Activated CD4-positive, alpha-beta T cell treated with anti-CD3 and anti-CD28 coated beads, Interleukin-2, amount 50 U/mL, for 4 hours (primary cell): ENCODE measurements around the gene AP3S1.
"Not testable (repeated sequence)": the region's sequence is repeated elsewhere in the genome, so short reads cannot be mapped to it uniquely, and the experiment has no call there.

Source experiments
- DNase-seq, 2 experiments: peaks; one replicate each; pipeline ENCODE4 v3.0.0-alpha.2; 2020

AP3S1 gene

DNA sequence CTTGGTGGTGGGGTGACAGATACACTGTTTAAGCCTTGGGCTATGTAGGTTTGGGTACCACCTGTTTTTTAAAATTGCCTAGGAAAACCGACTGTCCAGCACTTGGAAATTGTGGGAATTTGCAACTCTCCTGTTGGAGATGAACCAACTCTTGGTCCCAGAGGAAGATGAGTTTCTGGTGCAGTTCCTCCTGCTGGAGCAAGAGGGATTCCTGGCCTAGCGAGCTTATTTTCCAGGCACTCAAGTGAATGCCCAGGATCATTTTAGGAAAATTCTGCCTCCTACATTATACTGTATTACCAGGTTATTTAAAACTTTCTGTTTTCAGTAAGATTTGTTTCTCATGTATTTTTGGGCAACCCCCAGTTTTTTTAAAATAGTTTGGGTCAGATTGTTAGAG, 33.7 kb downstream of the AP3S1 start:
- DNase-seq: no peak

DNA sequence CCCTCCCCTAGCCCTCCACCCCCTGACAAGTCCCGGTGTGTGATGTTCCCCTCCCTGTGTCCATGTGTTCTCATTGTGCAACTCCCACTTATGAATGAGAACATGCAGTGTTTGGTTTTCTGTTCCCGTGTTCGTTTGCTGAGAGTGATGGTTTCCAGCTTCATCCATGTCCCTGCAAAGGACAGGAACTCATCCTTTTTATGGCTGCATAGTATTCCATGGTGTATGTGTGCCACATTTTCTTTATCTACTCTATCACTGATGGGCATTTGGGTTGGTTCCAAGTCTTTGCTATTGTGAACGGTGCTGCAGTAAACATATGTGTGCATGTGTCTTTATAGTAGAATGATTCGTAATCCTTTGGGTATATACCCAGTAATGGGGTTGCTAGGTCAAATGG, 35.6 kb downstream of the AP3S1 start:
- not testable (repeated sequence) for DNase-seq

DNA sequence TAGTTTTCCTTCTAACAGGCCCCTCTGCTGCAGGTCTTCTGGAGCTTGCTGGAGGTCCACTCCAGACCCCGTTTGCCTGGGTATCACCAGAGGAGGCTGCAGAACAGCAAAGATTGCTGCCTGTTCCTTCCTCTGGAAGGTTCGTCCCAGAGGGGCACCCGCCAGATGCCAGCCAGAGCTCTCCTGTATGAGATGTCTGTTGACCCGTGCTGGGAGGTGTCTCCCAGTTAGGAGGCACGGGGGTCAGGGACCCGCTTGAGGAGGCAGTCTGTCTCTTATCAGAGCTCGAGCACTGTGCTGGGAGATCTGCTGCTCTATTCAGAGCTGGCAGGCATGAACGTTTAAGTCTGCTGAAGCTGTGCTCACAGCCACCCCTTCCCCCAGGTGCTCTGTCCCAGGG, 40.7 kb downstream of the AP3S1 start:
- DNase-seq: not testable (repeated sequence)

DNA sequence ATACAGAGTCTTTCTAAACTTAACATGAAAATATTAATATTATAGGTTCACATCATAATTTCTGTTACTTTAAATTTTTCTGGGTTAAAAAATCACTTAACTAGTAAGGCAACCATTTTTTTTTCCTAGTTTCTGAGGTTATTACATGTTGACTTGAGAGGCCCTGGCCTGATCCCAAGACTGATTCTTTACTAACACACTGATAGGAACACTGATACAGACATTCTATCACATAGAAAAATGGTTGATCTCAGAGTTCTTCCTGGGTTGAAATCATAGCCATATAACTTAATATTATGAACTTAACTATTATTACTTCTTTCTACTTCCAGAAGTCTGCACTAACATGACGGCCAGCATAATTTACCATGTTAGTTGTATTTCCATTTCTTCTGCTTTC, 43.0 kb downstream of the AP3S1 start:
- DNase-seq: no peak

DNA sequence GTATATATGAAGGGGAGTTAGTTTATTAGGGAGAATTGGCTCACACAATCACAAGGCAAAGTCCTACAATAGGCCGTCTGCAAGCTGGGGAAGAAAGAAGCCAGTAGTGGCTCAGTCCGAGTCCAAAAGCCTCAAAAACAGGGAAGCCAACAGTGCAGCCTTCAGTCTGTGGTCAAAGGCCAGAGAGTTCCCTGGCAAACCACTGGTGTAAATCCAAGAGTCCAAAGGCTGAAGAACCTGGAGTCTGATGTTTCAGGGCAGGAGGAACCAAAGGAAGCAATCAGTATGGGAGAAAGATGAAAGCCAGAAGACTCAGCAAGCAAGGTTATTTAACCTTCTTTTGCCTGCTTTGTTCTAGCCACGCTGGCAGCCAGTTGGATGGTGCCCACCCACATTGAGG, 43.5 kb downstream of the AP3S1 start:
- DNase-seq: not testable (repeated sequence)

DNA sequence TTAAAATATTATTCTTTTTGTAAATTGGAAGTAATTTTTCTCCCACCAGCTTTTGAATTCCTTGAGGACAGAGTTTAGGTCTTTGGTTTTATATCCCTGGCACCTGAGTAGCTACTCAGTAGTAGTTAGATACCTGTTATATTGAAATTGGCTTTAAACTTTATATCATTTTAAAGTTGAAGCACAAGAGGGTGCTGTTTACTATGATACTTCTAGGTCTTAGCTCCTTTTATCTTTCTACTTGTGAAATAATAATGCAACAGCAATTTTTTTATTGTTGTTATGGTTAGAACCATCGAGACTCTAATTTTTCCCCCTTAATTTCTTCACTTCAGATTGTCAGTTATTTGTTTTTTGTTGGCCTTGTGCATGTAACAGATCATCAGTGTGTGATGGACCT, 46.3 kb downstream of the AP3S1 start:
- DNase-seq: no peak

DNA sequence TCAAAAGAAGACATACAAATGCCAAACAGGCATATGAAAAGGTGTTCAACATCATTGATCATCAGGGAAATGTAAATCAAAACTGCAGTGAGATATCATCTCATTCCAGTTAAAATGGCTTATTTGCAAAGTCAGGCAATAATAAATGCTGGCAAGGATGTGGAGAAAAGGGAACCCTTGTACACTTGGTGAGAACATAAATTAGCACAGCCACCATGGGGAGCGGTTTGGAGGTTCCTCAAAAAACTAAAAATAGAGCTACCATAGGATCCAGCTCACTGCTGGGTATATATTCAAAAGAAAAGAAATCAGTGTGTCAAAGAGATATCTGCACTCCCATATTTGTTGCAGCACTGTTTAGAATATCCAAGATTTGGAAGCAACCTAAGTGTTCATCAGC, 50.3 kb downstream of the AP3S1 start:
- no peak for DNase-seq

DNA sequence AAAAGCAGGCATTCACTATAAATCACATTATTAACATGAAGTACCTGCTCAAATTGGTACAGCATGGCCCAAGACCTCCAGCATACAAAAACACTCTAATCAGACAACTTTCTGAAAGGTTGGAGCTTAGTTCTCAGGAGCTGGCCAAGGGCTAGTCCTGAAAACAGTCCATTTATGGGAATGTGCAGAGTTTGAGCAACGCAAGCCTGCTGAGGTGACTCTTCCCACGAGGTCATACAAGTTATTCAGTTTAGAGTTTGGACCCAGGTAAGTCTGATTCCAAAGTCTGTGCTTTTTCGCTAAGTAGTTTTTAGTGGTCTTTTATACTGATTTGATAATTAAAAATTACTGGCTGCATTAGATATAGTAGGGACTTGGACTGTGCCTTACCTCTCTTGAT, 52.6 kb downstream of the AP3S1 start:
- DNase-seq: no peak

DNA sequence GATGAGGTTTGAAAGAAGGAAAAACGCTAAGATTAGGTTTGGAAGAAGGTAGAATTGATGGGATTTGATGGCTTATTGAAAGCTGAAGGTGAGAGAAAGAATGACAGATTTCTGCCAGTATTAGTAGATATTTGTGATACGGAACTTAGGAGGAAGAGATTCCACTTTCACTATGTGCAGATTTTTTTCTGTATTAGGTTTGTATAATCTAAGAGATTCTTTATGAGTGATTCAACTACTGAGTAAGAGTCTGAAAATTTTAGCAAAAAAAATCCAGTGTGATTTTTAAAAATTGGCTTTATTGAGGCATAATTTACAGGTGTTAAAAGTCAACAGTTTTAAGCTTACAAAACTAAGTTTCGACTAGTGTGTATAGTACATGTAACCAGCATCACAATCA, 54.1 kb downstream of the AP3S1 start:
- no peak for DNase-seq

DNA sequence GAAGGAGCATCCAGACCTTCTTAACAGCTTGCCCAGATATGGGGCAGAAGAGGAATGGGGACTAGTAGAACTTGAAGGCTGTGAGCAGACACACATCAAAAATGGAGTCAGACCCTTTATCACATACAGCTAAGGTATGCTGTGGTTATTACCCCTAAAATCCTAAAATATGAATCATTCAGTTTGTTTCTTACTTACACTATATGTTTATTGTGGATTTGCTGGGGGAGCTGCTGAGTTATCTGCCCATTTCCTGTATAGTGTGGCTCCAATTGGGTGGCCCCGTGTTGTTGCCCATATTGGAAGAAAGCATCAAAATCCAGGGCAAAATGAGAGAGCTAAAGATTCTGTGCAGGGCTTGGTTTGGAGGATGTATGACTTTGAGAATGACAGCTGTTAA, 56.9 kb downstream of the AP3S1 start:
- no peak for DNase-seq

DNA sequence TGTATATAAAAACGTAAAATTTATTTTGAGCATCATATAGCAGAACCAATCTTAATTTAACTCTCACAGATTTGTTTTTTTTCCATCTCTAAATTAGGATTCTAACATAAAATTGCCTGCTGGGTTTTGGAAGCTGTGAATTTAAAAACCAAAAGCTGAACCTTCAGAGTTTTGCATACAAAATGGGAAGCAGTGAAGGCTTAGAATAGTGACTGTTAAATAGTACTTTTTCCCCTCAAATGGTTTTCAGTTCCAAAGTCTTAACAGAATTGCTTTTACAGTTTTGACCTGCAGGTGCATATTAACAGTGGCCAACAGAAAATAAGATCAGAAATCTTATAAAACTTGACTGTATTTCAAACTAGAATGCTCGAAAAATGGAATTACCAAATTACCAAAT, 65.4 kb downstream of the AP3S1 start:
- DNase-seq: no peak

DNA sequence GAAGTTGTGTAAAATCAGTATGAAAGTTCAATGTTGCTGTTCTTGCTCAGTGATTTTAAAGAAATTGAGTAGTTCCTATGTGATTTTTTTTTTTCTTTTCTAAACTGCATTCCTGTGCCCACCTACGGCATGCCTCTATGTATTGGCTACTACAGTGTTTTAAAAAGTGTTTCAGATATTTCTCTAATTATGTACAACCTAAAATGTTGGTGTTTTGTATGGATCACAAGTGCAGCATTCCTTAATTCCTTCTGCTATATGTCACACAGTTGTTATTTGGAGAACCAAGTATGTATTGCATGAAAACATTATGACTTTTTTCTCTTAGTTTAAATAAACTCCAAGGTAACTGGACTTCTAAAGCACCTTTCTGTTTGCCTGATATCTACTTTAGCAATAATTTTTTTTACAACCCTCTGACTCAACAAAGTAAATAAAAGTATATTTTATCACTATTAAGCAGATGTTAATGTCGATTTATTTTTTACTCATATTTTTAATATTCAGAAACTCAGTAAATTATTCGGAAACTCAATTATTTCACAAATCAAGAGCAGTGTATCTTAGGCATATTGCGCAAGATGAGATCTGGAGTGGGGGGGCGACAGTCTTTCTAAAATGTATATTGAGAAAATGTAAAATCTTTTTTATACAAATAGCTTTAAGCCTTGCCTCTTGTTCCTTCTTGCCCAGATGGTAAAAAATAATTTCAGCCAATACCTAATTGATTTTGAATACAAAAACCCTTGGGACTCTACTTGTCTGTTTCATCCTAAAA, 72.1 kb downstream of the AP3S1 start:
- DNase-seq: not testable (repeated sequence)

DNA sequence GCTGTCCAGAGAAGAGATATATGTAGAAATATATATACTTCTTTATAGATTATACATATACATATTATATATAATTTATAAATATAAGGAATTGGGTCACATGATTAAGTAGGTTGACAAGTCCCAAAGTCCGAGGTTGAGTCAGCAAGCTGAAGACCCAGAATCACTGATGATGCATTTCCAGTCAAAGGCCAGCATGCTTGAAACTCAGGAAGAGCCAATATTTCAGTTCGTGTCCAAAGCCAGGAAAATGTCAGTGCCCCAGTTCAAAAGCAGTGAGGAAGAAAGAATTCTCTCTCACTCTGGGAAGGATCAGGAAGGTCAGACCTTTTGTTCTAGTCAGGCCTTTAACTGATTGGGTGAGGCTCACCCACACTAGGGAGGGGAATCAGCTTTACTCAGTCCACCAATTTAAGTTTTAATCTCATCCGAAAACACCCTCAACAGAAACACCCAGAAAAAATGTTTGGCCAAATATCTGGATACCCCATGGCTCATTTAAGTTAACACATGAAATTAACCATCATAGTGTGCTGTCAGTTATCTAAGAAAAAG, 78.5 kb downstream of the AP3S1 start:
- DNase-seq: no peak

DNA sequence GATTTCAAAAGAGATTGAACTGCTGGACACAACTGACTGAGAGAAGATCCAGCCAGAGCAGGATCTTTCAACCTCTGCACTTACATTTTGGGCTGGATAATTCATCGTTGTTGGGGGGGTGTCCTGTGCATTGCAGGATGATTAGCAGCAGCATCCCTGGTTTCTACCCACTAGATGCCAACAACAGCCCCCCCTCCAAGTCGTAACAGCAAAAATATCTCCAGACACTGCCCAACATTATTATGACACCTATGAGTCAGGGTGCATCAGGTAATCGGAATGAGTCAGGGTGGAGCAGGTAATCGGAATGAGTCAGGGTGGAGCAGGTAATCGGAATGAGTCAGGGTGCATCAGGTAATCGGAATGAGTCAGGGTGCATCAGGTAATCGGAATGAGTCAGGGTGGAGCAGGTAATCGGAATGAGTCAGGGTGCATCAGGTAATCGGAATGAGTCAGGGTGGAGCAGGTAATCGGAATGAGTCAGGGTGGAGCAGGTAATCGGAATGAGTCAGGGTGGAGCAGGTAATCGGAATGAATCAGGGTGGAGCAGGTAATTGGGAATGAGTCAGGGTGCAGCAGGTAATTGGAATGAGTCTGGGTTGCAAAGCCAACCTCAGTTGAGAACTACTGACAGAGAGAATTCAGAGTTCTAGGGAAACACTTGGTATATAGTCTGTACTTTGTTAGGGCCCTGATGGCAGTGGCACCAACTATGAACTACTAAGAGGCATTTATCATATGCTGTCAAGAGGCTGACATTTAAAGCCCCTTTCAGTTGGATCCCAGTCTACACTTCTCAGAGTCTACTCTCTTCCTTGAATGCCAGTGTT, 87.1 kb downstream of the AP3S1 start:
- not testable (repeated sequence) for DNase-seq

DNA sequence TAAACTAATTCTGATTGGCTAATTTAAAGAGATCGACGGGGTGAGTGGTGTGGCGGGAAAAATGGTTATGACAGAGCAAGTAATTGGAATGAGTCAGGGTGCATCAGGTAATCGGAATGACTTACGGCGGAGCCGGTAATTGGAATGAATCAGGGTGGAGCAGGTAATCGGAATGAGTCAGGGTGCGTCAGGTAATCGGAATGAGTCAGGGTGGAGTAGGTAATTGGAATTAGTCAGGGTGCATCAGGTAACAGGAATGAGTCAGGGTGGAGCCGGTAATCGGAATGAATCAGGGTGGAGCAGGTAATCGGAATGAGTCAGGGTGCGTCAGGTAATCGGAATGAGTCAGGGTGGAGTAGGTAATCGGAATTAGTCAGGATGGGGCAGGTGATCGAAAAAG, 88.4 kb downstream of the AP3S1 start:
- not testable (repeated sequence) for DNase-seq

DNA sequence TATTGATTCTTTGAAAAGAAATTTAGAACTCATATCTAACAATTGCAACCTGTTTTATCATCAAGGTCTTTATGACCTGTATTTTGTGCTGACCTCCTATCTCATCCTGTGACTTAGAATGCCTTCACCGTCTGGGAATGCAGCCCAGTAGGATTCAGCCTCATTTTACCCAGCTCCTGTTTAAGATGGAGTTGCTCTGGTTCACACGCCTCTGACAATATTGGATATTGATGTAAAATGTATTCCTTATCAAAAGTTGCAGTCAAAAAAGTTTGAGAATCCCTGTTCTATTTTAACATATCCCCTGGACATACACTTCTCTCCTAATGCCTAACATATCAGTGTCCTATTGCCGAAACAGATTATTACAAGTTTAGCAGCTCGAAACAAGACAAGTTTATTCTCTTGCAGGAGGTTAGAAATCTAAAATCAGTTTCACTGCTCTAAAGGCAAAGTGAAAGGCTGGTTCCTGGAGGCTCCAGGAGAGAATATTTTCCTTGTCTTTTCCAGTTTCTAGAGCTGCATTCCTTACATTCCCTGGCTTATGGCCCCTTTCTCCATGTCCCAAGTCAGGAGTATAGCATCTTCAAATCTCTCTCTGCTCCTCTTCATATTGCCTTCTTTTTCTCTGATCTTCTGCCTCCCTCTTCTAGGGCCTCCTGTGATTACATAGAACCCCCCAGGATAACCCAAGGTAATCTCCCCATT, 89.0 kb downstream of the AP3S1 start:
- DNase-seq: no peak

DNA sequence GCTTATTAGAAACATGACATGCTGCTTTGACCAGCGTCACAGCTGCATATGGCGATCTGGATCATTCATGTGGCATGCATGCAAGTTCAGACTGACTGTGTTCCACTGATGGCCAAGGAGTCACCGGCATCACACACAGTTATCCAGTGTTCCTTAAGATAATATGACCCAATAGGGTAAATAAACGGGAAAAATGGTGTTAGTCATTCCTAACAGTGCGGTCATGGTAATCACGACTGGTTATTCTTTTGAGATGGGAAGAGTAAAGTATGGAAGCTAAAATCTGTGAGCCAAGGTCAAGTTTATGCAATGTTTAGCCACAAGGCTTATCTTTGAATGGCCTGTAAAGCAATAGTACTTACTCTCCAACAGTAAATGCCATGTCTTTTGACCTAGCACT, 91.3 kb downstream of the AP3S1 start:
- DNase-seq: no peak

DNA sequence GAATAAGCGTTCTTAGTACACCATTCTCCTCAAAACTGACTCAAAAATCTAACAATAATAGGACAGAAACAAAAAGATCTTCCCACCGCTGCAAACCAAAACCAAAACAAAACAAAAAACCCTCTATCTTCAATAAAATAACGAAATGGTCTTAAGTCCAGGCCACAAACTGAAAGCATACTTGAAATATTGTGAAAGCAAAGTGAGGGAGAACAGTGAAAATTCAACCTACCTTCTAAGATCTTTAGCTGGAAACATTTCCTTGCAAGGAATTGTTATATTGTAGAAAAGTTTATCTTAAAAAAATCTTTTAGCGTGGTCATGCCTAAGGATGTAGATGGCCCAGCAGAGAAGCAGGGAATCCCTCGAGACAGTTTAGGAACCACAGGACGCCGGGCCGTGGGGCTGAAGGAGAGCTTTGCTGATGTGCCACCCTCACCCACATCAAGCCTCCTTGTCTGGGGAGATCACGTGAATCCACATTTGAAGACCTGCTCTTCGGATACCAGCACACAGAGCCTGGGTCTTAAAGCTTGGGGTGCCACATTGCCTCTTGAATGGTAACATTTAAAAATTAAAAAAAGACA, 92.7 kb downstream of the AP3S1 start:
- DNase-seq: no peak

DNA sequence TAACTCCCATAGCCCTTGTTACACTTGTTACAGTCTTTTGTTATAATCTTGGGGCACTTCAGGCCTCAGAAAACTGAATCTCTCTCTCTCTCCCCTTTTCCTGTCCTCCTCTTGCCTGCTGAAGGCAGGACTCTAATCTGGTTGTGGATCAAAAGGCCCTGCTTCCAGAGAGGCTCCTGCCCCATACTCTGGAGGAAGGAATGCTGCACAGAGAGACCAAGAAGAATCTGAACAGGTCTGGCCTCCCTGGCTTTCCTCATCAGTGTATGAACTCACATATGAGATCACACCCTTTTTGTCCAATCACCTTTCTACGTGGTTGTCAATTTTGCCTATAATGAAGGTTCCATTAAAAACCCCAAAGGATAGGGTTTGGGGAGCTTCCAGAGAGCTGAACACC, 94.3 kb downstream of the AP3S1 start:
- DNase-seq: no peak

DNA sequence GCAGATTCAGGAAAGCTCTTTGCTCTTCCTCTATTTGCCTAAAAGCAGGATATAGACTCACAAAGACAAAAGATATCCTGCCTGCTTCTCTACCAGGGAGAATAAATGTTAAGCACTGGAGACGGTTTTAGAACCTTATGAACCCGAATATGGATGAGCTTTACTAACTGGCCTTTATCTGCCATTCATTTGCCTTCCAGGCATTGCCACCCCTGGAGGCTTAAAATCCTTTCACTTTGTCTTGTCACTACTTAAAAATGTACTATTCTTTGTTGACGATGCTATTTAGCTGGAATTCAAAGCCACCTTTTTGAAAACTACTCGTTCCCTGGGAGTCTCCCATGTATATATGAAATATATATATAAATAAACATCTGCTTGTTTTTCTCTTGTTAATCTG, 97.3 kb downstream of the AP3S1 start:
- no peak for DNase-seq

DNA sequence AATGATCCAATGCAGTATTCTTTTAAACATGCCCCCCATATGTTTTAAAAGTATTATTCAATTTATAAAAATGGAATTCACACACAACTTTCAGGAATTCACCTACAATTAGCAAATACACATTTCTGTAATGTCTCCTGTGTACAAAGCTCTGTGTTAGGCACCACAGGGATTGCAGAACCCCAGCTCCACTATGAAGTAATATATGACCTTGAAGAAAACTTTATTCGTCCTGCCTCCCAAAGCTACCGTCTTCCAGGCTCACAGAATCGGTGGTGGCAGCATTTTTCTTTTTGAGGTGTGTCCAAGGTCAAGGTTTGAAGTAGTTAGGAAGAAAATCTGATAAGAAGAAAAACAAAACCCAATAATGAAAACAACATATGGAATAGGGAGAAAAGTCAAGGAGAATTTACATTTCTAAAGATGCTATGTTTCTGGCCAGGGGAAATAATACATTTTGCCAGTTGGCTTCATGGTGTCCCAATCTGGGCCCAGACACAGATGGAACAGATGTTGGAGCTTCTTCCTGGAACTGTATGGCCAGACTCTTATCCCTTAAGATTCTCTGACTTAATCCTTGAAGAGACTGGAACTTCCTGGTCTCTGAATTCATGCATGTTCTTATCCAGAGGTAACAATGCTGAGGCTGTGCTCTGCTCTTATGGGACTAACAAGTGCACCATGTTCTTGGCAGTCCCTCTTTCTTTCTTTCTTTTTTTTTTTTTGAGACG, 98.5 kb downstream of the AP3S1 start:
- DNase-seq: no peak

DNA sequence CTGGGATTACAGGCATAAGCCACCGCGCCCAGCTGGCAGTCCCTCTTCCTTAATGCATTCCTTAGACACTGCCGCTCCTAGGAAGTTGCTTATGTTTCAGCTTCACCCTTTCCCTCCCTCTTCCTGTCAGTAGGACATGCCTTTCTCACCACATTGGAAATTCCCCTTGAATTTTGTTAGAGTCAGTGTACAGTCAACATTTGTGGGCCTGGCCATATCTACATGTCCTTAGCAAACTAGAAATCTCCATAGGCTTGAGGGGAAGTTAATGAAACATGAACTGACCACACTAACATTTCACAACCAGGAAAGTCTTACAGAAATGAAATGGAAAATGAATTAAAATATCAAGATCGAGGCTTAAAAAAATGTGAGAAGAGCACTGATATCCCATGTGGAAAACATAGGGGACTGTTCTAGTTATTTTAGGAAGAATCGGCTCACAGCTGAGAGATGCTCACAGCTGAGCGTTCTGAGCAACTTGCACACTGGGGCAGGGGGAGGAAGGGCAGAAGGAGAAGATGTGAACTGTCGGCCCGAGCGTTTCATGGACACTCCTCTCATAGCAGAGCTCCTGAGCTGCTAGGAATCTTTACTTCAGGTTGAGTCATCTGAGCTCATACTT, 99.4 kb downstream of the AP3S1 start:
- no peak for DNase-seq
